Measurements from ENCODE around the gene GDPD4.

DNA sequence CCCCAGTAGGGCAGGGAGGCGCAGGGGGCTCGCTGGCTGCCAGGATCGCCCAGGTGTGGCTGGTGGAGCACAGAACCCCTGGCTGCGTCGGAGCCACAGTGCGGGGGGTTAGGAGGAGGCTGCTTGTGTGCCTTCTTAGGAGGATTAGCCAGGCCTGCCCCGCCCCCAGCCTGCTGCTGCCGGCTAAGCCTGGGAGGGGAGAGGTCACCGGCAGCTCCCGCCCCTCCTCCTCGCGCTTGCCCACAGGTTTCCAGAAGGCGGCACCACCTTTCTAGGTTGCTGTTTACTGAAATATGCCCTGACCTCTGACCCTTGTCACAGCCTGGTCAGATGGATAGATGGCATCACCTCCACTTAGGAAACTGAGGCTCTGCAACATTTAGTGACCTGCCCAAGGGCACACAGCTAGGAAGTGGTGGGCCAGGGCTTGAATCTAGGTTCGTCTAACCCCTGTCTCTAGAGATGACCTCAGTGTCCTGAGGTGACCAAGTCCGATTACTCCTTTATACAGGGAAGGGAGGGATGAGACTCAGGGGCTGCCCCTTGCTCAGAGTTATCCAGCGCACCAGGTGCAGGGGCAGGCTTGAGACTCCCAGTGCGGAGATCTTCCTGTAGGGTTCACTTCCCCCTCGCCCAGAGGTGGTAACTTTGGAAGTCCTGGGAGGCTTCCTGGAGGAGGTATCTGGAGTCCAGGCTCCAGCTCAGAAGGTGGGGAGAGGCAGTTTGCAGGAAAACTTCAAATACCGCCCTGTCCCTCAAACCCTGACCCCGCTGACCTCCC, 129.4 kb downstream of the GDPD4 start:
- TF ChIP-seq POLR2AphosphoS5 (IDR thresholded peaks at IDR 0.05; ENCODE audit: low read depth, low read length): no peak
- TF ChIP-seq SIN3A (IDR thresholded peaks at IDR 0.05; ENCODE audit: borderline replicate concordance, insufficient read depth, low read depth, low read length): no peak
